ENCODE measurements around the gene ERG28.

DNA sequence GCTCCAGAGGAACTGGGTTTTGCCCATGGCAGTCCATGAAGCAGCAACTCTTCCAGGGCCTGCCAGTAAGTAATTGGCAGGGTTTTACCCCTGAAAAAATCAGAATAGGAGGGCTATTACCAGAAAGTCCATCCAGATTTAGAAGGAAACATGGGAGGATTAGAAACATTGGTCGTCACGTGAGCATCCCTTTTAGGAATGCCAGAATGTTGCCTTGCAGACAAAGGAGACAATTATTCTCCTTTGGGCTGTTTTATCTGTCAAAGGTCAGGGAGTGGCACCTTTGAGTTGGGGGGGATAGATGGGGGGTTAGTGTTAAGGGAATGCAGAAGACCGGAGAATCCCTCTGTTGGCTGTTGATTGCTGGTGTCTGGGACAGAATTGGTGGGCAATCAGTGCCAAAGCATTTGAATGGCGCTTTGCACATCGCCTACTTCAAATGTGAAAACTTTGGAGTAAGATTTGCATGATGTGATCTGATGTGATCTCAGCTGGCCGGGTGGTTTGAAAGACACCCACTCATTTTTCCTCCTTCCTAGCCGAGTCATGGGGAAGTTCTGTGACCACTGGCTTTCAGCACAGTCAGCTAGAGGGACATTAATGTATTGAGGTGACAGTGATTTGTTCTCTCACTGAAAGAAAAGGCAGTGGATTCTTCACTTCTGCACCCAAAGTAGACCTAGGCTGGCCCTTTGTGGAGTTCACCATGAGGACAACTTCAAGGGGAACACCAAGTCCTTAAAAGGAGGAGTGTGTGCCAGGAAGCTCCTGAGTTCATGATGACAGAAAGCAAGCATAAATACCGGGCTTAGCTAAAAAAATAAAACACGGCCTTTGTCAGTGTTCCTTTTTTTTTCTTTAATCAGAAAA is 50.8 kb downstream of the ERG28 start:
- TF ChIP-seq POLR2A (IDR thresholded peaks at IDR 0.05; ENCODE audit: low read depth, low read length) (no peak), POLR2AphosphoS5 (IDR thresholded peaks at IDR 0.05; ENCODE audit: low read depth, low read length) (no peak)

Data from GM12891 (cell line).